Adrenal gland (tissue), 5 donors: ENCODE data around the gene ABCF1.

Source experiments
- POLR2A ChIP-seq, 2 donors: fragments of 450-650 bp; IDR thresholded peaks; one replicate each; pipeline ENCODE4 v1.6.1; 2017; ENCODE audit warnings: antibody characterized with exemption in 2 of 2, mild to moderate bottlenecking in 2 of 2, moderate library complexity in 1 of 2
- TF ChIP-seq, protein P1 (sequence below), 6 experiments: fragments of 450-650 bp in 4 of 6; fragments of 200-600 bp in 2 of 6; sonication (generic) in 1 of 6; IDR thresholded peaks; 1 replicate in 5 of 6; 2 replicates in 1 of 6; pipeline versions ENCODE4 v1.5.1 to v1.8.0; 2016 to 2021; ENCODE audit warnings: antibody characterized with exemption in 6 of 6, mild to moderate bottlenecking in 2 of 6, moderate library complexity in 1 of 6
- donor health status: DM: no; HTN: no; CAD: no.

GRCh38 chr6:30557683-30557981 lies 13.6 kb upstream of the ABCF1 start:
- TF ChIP-seq, protein P1, sequence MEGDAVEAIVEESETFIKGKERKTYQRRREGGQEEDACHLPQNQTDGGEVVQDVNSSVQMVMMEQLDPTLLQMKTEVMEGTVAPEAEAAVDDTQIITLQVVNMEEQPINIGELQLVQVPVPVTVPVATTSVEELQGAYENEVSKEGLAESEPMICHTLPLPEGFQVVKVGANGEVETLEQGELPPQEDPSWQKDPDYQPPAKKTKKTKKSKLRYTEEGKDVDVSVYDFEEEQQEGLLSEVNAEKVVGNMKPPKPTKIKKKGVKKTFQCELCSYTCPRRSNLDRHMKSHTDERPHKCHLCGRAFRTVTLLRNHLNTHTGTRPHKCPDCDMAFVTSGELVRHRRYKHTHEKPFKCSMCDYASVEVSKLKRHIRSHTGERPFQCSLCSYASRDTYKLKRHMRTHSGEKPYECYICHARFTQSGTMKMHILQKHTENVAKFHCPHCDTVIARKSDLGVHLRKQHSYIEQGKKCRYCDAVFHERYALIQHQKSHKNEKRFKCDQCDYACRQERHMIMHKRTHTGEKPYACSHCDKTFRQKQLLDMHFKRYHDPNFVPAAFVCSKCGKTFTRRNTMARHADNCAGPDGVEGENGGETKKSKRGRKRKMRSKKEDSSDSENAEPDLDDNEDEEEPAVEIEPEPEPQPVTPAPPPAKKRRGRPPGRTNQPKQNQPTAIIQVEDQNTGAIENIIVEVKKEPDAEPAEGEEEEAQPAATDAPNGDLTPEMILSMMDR (IDR thresholded peaks at IDR 0.05): no peak
- TF ChIP-seq POLR2A (IDR thresholded peaks at IDR 0.05): no peak
